HG03432 (cell line): ENCODE results near the gene SPDYE2B.
"Not testable (repeated sequence)": the region's sequence is repeated elsewhere in the genome, so short reads cannot be mapped to it uniquely, and the experiment has no call there.

Experiments used
- ATAC-seq: cut with Tn5 transposase; IDR thresholded peaks from one replicate; pipeline ENCODE4 v1.9.1; 2021; ENCODE audit warnings: mild to moderate bottlenecking, moderate library complexity; ENCODE audit not compliant: unreplicated experiment

SPDYE2B gene, protein sequence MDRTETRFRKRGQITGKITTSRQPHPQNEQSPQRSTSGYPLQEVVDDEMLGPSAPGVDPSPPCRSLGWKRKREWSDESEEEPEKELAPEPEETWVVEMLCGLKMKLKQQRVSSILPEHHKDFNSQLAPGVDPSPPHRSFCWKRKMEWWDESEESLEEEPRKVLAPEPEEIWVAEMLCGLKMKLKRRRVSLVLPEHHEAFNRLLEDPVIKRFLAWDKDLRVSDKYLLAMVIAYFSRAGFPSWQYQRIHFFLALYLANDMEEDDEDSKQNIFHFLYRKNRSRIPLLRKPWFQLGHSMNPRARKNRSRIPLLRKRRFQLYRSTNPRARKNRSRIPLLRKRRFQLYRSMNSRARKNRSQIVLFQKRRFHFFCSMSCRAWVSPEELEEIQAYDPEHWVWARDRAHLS

DNA sequence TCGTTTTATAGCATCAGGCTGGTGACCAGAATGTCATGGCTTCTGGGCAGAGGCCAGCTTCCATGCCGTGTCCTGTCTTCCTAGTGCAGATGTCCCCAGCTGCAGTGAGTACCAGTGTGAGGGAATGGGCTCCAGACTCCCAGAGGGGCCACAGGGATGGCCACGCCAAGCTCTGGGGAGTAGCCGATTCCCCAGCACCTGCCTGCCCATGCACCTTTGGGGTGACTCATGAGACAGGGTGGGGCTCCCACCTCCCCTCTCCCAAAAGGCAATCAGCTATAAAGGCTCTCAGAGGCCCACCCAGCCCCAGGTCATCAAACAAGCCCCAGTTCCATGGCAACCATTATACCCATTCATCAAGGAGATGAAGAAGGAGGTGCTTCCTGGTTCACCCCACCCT lies at the start of gene SPDYE2B:
SPDYE2B (plus strand) TSS at position 396 of the 400 bp plus-strand sequence. CDS start 2,030 bp downstream, outside the sequence.
- not testable (repeated sequence) for ATAC-seq

DNA sequence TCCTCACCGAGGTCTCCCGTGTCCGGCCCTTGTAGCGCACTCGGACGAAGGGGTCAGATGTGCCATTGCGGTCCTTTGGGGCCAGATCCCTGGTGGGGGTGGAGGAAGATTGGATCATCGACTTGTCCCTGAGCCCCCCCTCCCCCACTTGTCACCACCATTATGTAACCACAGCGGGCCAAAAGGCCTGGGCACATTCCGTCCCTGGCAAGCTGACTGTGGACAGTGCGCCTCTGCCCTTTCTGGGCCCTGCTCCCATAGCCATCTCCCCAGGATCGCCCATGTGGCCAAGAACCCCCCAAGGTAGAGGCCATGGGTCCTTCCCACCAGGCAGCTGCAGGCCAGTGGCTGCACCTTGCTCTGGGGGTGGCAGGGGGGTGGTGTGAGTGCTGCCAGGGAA lies 47.8 kb upstream of the SPDYE2B start:
- not testable (repeated sequence) for ATAC-seq

DNA sequence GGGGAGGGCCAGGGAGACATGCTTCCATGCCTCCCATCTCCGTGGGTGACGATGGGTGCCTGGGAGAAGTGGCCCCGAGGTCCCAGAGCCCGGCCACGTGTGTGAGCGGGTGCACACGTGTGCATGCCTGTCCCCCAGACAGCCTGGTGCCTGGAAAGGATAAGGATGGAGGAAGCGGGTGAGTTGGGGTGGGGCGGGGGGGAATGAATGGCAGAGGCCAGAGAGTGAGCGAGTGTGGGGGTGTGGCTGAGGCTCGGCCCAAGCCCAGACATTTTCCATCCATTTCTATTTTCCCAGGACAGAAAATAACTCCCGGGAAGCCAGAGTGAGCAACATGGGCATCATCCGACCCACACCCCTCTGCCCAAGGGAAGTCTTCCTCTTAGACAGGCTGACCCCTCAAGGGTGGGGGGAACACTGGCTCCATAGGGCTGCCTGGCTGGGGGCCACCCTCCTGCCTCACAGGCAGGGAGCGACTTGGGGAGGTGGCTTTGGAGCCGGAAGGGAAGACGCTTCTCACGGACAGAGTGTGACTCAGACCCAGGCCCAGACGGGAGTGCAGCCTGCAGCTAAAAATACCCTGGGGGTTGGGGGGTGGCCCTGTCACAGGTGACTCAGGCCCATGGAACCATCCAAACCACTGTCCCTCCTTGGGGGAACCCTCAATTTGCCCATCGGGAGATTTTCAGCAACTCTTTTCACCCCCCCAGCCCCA lies 45.5 kb upstream of the SPDYE2B start:
- not testable (repeated sequence) for ATAC-seq

DNA sequence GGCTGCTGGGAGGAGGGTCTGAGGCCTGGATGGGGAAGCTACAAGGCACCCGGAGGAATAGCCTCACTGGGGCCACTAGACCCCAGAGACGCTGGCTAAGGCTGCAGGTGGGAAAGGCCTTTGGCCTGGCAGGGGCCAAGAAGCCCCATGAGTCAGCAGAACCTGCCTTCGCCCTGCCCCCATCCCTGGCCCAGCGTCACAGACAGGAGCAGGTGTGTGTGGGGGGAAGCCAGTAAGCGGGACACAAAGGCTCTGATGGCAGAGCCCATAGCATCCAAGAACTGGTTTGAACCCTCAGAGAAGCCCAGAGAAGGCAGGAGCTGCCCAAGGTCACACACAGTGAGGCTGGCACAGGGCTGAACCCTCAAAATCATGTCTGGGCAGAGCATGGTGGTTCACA lies 43.3 kb upstream of the SPDYE2B start:
- ATAC-seq: not testable (repeated sequence)

DNA sequence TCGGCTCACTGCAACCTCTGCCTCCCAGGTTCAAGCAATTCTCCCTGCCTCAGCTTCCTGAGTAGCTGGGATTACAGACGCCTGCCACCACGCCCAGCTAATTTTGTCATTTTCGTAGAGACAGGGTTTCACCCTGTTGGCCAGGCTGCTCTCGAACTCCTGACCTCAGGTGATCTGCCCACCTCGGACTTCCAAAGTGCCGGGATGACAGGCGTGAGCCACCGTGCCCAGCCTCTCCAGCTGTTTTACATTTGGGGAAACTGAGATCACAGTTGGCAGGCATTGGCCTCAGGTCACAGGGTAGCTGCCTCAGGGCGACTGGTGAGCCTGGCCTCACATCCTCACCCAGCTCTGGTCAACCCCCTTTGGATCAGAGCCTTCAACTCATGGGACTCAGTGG lies 40.4 kb upstream of the SPDYE2B start:
- not testable (repeated sequence) for ATAC-seq

DNA sequence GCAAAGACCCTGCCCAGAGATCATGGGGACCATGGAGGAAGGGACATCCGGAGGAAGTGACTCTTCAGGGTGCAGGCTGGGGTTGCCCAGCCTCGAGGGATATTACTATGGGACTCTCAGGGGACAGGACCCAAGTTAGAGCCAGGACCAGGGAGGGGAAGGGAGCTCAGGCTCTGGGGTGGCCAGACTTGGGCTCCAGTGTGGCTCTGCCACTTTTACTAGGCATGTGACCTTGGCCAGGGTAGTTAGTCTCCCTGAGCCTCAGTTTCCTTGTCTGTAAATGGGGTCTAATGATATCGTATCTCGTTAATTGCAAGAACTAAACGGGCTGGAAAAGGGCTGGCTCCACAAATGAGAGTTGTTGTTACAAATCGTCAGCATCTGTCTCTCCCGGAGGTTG lies 39.7 kb upstream of the SPDYE2B start:
- ATAC-seq: not testable (repeated sequence)

DNA sequence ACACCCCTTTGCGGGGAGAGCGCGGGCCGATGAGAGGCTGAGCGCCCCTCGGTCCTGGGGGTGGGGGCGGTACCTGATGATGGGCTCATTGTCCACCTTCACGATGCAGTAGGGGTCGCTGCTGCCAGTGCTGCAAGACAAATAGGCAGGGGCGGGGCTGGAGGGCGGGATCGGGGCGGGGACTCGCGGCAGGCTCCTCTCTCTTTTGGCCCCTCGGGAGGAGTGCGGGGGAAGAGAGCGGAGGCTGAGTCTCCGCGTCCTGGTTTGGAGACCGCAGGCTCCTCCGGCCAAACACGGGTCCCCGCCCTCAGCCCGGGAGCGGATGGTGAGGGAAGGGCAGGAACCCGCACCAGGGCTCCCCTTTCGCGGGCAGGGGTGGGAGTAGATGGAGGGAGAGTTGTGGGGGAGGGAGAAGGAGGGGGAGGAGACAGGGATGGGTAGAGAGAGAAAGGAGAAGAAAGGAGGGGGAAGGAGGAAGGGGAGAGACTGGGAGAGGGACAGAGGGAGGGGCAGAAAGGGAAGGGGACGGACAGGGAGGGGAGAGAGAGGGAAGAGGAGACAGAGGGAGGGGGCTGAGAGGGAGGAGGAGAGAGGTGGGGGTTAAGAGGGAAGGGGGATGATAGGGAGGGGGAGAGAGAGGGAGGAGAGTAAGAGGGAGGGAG lies 39.0 kb upstream of the SPDYE2B start:
- peak; percentile 41 for ATAC-seq

DNA sequence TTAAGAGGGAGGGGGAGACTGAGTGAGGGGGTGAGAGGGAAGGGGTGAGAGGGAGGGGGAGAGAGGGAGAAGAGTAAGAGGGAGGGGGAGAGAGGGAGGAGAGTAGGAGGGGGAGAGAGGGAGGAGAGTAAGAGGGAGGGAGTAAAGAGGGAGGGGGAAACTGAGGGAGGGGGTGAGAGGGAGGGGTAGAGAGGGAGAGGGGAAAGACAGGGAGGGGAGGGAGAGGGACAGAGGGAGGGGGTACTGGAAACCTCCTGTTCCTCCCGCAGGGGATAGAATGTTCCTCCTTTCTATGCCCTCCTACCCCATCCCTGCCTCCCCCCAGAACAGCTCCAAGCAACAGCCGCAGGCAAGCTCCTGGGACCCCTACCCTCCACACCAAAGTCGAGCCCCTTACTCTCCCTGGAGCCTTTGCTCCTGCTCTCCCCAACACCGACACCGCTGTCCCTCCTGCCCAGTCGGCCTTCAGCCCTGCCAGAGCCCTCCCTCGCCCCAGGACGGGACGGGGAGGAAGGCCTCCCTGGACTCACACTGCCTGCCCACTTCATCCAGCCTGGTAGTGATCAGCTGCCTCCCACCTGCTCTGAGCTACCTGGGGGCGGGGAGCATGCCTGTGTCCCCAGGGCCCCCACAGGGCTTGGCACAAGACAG lies 38.3 kb upstream of the SPDYE2B start:
- not testable (repeated sequence) for ATAC-seq

DNA sequence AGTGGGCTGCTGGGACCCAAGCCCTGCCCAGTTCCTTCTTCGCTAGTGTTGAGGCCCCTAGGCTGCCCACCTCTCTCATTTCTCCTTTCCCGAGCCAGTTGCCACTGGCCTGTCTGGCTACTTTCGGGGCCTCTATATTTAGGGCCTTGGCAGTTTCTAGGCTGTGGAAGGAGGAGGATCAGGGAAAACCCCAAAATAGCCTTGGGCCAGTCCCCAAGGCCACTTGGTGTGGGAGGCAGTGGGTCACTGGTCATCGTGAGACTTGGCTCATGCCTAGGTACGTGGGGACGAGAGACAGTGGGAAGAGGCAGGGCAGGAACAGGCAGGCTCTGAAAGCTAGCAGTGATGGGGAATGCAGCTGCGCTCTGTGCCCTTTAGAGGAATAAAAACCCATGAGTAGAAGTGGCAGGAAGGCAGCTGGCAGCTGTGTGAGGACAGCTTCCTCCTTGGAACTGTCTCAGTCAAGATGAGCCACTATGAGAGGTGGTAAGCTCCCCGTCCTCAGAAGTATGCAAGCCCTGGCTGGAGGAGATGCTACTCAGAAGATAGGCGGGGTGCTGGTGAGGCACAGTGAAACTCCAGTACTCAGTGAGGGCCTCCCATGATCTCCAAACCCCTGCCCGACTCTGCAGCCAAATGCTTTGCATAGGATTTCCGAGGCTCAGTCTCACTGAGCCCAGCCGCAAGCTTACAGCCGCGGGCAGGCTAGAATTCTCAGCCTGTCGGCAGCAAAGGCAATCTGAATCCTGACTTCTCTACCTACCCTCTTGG lies 36.4 kb upstream of the SPDYE2B start:
- peak; percentile 57 for ATAC-seq

DNA sequence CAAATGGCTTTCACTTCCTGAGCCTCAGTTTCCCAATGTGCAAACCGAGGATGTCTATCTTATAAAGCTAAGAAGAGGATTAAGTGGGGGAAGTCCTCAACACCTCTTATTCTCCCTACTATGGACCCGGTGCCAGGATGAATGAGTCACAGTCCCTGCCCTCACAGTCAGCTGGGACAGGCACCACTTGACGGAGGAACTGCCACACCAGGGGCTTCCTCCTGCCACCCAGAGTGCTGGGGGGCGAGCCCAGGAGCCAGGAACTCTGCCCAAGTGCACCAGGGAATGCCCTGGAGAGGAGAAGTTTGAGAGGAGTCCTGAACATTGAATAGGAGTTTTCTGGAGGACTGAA lies 35.8 kb upstream of the SPDYE2B start:
- peak; percentile 28 for ATAC-seq

DNA sequence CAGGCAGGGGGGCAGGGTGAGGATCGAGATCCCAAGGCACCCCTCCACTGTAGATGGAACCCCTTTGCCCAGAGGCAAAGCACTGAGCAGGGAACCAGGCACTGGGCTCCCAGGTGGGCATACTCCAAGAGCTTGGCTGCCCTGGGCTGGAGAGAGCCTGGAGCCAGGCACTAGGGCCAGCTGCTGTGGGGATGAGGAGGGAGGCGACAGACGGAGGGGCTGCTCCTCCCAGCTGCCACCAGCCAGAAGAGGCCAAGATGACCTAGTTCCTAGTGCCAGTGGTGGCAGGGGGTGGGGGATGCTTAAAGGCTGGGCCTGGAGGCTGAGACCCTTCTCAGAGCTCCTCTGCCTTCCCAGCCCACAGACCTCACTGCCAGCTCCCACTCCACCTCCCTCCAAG lies 35.2 kb upstream of the SPDYE2B start:
- ATAC-seq: not testable (repeated sequence)

DNA sequence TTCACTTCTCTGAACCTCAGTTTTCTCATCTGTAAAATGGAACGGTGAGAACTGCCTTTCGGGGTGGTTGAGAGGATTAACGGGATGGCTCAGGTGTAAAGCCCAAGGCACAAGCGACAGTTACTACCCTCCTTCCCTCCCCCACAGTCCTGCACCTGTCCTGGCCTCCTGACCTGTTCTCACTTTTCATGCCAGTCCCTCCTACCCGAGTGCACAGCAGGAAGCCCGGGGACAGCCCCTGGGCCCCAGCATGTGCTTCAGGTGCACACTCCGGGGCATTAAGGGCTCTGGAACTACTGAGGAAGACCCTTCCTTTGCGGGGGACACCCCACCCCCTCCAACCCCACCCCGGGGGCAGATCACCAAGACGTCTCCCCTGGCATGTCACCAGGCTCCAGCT lies 34.2 kb upstream of the SPDYE2B start:
- not testable (repeated sequence) for ATAC-seq

DNA sequence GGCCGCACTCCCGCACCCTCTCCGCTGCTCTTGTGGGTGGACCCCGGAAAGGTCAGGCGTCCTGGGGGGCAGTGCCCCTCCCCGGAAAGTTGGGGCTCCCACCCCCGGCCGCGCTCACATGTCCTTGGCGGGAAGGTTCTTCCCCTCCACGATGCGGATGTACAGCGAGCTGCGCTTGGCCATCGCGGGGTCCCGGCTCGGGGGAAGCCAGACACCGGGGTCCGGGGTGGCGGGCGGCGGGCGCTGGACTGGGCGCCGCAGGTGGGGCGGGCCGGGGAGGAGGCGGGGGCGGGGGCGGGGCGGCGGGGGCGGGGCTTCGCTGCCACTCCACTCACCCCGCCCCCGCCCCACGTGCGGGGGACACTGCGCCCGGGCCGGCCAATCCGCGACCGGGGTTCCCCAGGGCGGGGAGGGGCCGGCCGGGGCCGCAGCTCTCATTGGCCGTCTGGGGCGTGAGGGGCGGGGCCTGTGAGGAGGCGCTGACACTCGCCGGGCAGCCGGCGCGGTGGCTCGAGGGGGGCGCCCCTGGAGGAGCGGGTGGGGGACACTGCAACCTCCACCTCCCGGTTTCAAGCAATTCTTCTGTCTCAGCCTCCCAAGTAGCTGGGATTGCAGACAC lies 33.5 kb upstream of the SPDYE2B start, which contains the start of gene RASA4:
RASA4 (minus strand) TSS at position 250 of the 619 bp plus-strand sequence; CDS start at position 183, 67 bp downstream.
- peak; percentile 74 for ATAC-seq

DNA sequence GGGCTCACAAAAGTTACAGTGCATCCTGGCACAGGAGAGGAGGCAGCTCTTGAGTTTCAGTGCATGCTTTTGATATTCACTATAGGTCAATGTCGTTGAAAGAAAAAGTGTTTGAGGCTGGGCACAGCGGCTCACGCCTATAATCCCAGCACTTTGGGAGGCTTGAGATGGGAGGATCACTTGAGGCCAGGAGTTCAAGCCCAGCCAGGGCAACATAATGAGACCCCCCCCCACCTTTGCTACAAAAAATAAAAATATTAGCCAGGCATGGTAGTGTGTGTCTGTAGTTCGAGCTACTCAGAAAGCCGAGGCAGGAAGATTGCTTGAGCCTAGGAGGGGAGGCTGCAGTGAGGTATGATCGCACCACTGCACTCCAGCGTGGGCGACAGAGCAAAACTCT lies 32.0 kb upstream of the SPDYE2B start:
- not testable (repeated sequence) for ATAC-seq

DNA sequence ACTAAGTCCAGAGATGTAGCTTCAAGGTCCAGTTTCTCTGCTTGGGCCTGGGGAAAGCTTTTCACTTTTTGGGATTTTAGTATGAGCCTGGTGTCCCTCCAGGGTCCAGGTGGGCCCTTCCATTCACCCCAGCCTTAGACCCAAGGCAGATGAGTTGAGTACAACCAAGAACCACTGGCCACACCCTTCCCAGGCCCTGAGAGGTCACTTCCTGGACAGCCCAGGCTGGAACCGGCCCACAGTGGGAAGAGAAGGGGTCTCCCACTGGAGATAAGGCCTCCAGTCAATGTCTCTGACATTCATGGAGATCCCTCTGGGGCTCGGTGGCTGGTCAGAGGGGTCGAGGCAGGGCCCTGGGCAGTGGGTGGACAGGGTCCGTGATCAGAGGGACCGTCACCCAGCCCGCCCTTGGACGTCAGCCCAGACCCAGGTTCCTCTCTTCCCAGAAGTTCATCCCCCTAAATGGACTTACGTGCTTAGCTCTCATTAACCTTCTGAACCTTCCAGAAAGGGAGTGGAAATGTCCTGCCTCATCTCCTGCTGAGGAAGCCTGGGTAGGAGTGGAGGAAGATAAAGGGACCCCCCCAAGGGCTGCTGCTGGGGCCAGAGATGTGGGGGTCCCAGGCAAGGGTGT lies 22.7 kb upstream of the SPDYE2B start:
- not testable (repeated sequence) for ATAC-seq

DNA sequence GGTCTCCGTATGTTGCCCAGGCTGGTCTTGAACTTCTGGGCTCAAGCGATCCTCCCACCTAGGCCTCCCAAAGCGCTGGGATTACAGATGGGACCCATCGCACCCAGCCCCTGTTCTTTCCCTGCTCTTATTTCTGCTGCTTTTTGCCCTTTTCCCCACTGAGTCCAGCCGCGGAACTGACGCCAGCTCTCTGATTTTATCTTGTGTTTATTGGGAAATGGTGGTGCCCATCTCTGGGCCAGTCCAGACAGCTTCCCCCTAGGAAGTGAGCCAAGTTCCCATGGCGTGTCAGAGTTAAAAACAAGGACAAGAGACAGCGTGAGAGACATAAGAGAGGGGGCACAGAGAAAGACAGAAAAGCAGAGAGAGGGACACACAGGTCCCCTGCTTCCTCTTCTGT lies 19.5 kb upstream of the SPDYE2B start:
- ATAC-seq: not testable (repeated sequence)

DNA sequence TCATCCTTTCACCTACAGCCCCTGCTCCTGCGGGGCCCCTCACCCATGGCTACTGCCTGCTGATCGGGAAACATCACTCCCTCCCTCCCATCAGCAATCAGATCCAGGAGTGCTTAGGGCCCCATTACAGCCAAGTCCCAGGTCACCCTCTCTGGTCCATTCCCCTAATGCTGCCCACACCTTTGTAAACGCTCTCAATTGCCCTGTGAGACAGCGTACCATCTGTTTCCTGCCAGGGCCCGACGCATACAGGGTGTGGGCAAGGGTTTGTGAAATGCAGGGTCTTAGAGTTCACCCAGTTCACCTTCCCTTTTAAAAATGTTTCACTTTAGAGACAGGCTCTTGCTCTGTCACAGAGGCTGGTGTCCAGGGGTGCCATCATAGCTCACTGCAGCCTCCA lies 15.8 kb upstream of the SPDYE2B start:
- ATAC-seq: not testable (repeated sequence)

DNA sequence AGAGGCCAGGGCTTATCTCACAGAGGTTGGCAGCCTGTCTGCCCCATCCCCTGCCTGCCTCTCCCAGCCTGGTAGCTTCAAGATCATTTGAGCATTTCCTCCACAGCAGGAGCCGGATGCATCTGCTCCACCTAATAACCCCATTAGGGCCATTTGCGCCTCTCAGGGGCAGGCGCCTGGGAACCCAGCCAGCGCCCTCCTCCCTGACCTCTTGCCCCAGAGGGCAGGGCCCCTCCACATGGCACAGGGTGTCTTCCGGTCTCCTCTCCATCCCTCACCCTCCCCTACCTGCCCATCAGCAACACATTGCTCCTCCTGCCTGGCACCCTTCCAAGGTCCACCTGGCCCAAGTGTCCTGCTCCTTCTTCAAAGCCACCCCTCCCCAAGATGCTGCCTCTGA lies 14.8 kb upstream of the SPDYE2B start:
- not testable (repeated sequence) for ATAC-seq

DNA sequence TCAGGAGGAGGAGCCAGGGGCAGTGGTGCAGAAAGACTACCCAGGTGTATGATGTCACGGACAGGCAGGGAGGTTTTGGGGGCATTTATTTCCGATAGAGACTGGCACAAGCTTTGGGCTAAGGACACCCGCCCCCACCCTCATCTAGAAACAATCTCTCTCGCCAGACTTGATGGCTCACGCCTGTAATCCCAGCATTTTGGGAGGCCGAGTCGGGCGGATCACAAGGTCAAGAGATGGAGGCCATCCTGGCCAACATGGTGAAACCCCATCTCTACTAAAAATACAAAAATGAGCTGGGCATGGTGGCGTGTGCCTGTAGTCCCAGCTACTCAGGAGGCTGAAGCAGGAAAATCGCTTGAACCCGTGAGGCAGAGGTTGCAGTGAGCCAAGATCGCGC lies 13.2 kb upstream of the SPDYE2B start:
- not testable (repeated sequence) for ATAC-seq
